Right cardiac atrium (tissue), 5 donors: ENCODE results near the gene DLG2. TPM values are rescaled to one million over a fixed set of nuclear protein-coding genes. Genes with fewer than 3 reads are reported as not detected.

Experiments used
- ATAC-seq, 2 donors: fragments of 200-7000 bp; cut with Tn5 transposase; one replicate each; pipeline versions ENCODE4 v1.8.0 to v1.9.1; 2020; ENCODE audit warnings: moderate library complexity in 2 of 2, mild to moderate bottlenecking in 1 of 2
- DNase-seq, 3 donors: peaks; one replicate each; pipeline ENCODE4 v3.0.0-alpha.2; 2020
- H3K27ac ChIP-seq: one replicate; pipeline ENCODE4 v1.5.1; 2013; ENCODE audit warnings: mild to moderate bottlenecking, low read length, control low read depth, moderate library complexity
- H3K27me3 ChIP-seq: one replicate; pipeline ENCODE4 v1.6.1; 2013; ENCODE audit not compliant: control insufficient read depth, insufficient read depth
- H3K4me1 ChIP-seq: one replicate; pipeline ENCODE4 v1.6.1; 2013; ENCODE audit warnings: low read length; ENCODE audit not compliant: control insufficient read depth, insufficient read depth
- H3K4me3 ChIP-seq: one replicate; pipeline ENCODE4 v1.5.1; 2013; ENCODE audit warnings: low read length, control low read depth
- H3K9me3 ChIP-seq: one replicate; pipeline ENCODE4 v1.6.1; 2013; ENCODE audit warnings: low read length; ENCODE audit not compliant: control insufficient read depth
- WGBS: extraction: QIAGEN DNeasy Blood & Tissue Kit; methylation state at CpG from one replicate; pipeline ENCODE4 v1.1.7; 2013; 5-methylcytosine and 5-hydroxymethylcytosine counted together
- intact Hi-C, 4 donors: fragments of 100-400 bp; cut with DNase I; formaldehyde crosslinking; loops; one replicate each; pipeline versions ENCODE4 v1.11.0 to v1.14.0; 2022 to 2023
- polyA plus RNA-seq: library from polyadenylated mRNA; stranded (reverse); fragments of 200-250 nt; gene quantifications from one replicate; pipeline ENCODE4 v1.2.3, GENCODE V29; 2013
- total RNA-seq, 4 donors: library from RNA; stranded (reverse); fragmentation: NEBNext Ultra II Directional; extraction: Animal tissue kit (Norgen Biotek cat#: 25700); gene quantifications; one replicate each; pipeline ENCODE4 v1.2.1, GENCODE V29; 2021
- donor health status: healthy with polysubstance abuse.
- donor health status: DM: no; HTN: yes; CAD: no.
- donor health status: DM: no; HTN: no; CAD: no.
- donor health status: DM: no; HTN: yes; CAD: no; lungs with severe emphysema.
- donor health status: DM: yes; HTN: yes; CAD: no.

The DLG2 gene
- total and polyA plus RNA-seq, 5 donors, result 2.3 to 10.5 (median 9.4) TPM

- H3K27me3 ChIP-seq, result no peaks in the 10 kb centered on the region
- ATAC-seq, result no peak
- intact Hi-C loops, result no loop called here
- no peak overlapping the region for H3K27ac ChIP-seq
- no peak for DNase-seq
- no peak overlapping the region for H3K4me3 ChIP-seq
- H3K4me1 ChIP-seq, result no peaks in the 10 kb centered on the region
- no peaks in the 10 kb centered on the region for H3K9me3 ChIP-seq
Measured at GRCh38 chr11:84261707-84262106, 1365.4 kb downstream of the DLG2 start.

- Histone ChIP-seq H3K4me3 (no peak overlapping the region), H3K9me3 (no peaks in the 10 kb centered on the region), H3K27ac (no peak overlapping the region), H3K4me1 (no peaks in the 10 kb centered on the region), H3K27me3 (no peaks in the 10 kb centered on the region)
- WGBS, result 42% methylated on average over 1 of the region's 1 CpG
- intact Hi-C loops, result no loop called here
- no peak for ATAC-seq
- DNase-seq, result no peak
Measured at GRCh38 chr11:84260862-84261261, 1366.3 kb downstream of the DLG2 start.

GRCh38 chr11:84256618-84257017 lies 1370.5 kb downstream of the DLG2 start:
- no peaks in the 10 kb centered on the region for H3K4me1 ChIP-seq
- no peak overlapping the region for H3K4me3 ChIP-seq
- DNase-seq (no peak), ATAC-seq (no peak)
- H3K27ac ChIP-seq, result no peak overlapping the region
- WGBS, result 95% methylated on average over 1 of the region's 1 CpG
- intact Hi-C loops, result no loop called here
- no peaks in the 10 kb centered on the region for H3K9me3 ChIP-seq
- no peaks in the 10 kb centered on the region for H3K27me3 ChIP-seq

GRCh38 chr11:84255483-84255882 lies 1371.7 kb downstream of the DLG2 start:
- H3K4me3 ChIP-seq, result no peak overlapping the region
- no peak overlapping the region for H3K27ac ChIP-seq
- no peak for ATAC-seq
- no peak for DNase-seq
- 95% methylated on average over 5 of the region's 5 CpGs for WGBS
- intact Hi-C loops, result no loop called here
- no peaks in the 10 kb centered on the region for H3K4me1 ChIP-seq
- H3K9me3 ChIP-seq, result no peaks in the 10 kb centered on the region
- H3K27me3 ChIP-seq, result no peaks in the 10 kb centered on the region

- H3K9me3 ChIP-seq, result no peaks in the 10 kb centered on the region
- no peak for ATAC-seq
- DNase-seq, result no peak
- H3K27ac ChIP-seq, result no peak overlapping the region
- H3K4me1 ChIP-seq, result peaks cover 1% of the 10 kb centered on the region
- no peak overlapping the region for H3K4me3 ChIP-seq
- intact Hi-C loops, result no loop called here
- no peaks in the 10 kb centered on the region for H3K27me3 ChIP-seq
- 86% methylated on average over 2 of the region's 2 CpGs for WGBS
Measured at GRCh38 chr11:84250834-84251613, 1376.1 kb downstream of the DLG2 start.

GRCh38 chr11:84249344-84250135 lies 1377.6 kb downstream of the DLG2 start:
- intact Hi-C loops, result no loop called here
- DNase-seq (no peak), ATAC-seq (no peak)
- no peaks in the 10 kb centered on the region for H3K9me3 ChIP-seq
- H3K27me3 ChIP-seq, result no peaks in the 10 kb centered on the region
- WGBS, result 73% methylated on average over 4 of the region's 4 CpGs
- no peak overlapping the region for H3K27ac ChIP-seq
- no peak overlapping the region for H3K4me3 ChIP-seq
- H3K4me1 ChIP-seq, result peaks cover 1% of the 10 kb centered on the region

- ATAC-seq, result no peak
Measured at GRCh38 chr11:84247926-84248325, 1379.2 kb downstream of the DLG2 start.

GRCh38 chr11:84247129-84247528 lies 1380.0 kb downstream of the DLG2 start:
- Histone ChIP-seq H3K27ac (no peak overlapping the region), H3K9me3 (no peaks in the 10 kb centered on the region), H3K4me3 (no peak overlapping the region), H3K27me3 (no peaks in the 10 kb centered on the region), H3K4me1 (peaks cover 1% of the 10 kb centered on the region)
- intact Hi-C loops, result no loop called here
- no peak for DNase-seq
- ATAC-seq, result peak in 1 of 2 donors; percentile 48
- 94% methylated on average over 1 of the region's 1 CpG for WGBS

More at GRCh38 chr11:84247926-84248325, 1379.2 kb downstream of the DLG2 start:
- 49% methylated on average over 4 of the region's 4 CpGs for WGBS
- Histone ChIP-seq H3K27me3 (no peaks in the 10 kb centered on the region), H3K9me3 (no peaks in the 10 kb centered on the region), H3K4me1 (peaks cover 1% of the 10 kb centered on the region), H3K4me3 (no peak overlapping the region), H3K27ac (no peak overlapping the region)
- intact Hi-C loops, result no loop called here
- no peak for DNase-seq

GRCh38 chr11:84243629-84244263 lies 1383.4 kb downstream of the DLG2 start:
- no peak for DNase-seq
- no peaks in the 10 kb centered on the region for H3K4me1 ChIP-seq
- no peaks in the 10 kb centered on the region for H3K9me3 ChIP-seq
- no peak overlapping the region for H3K27ac ChIP-seq
- no peak overlapping the region for H3K4me3 ChIP-seq
- ATAC-seq, result no peak
- intact Hi-C loops, result no loop called here
- no peaks in the 10 kb centered on the region for H3K27me3 ChIP-seq
- 86% methylated on average over 3 of the region's 3 CpGs for WGBS

- Histone ChIP-seq H3K4me3 (no peak overlapping the region), H3K27me3 (no peaks in the 10 kb centered on the region), H3K4me1 (no peaks in the 10 kb centered on the region), H3K27ac (no peak overlapping the region), H3K9me3 (no peaks in the 10 kb centered on the region)
- DNase-seq (no peak), ATAC-seq (no peak)
- intact Hi-C loops, result no loop called here
- 72% methylated on average over 5 of the region's 5 CpGs for WGBS
Measured at GRCh38 chr11:84241343-84242131, 1385.6 kb downstream of the DLG2 start.
